GM20000 (cell line): Measurements from ENCODE around the gene DGCR2.

ENCODE experiments used
- DNase-seq: peaks from one replicate; pipeline ENCODE4 v3.0.0; 2012; ENCODE audit warnings: low spot score
- TF ChIP-seq, protein P1 (sequence below): IDR thresholded peaks from 2 replicates; pipeline ENCODE4 v1.5.1; 2012; ENCODE audit warnings: mild to moderate bottlenecking, control low read depth; ENCODE audit errors: extremely low read depth, missing control alignments

The DGCR2 gene

GRCh38 chr22:19067696-19068348 lies 54.4 kb downstream of the DGCR2 start:
- DNase-seq = no peak
- TF ChIP-seq, protein P1, sequence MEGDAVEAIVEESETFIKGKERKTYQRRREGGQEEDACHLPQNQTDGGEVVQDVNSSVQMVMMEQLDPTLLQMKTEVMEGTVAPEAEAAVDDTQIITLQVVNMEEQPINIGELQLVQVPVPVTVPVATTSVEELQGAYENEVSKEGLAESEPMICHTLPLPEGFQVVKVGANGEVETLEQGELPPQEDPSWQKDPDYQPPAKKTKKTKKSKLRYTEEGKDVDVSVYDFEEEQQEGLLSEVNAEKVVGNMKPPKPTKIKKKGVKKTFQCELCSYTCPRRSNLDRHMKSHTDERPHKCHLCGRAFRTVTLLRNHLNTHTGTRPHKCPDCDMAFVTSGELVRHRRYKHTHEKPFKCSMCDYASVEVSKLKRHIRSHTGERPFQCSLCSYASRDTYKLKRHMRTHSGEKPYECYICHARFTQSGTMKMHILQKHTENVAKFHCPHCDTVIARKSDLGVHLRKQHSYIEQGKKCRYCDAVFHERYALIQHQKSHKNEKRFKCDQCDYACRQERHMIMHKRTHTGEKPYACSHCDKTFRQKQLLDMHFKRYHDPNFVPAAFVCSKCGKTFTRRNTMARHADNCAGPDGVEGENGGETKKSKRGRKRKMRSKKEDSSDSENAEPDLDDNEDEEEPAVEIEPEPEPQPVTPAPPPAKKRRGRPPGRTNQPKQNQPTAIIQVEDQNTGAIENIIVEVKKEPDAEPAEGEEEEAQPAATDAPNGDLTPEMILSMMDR = no peak

DNA sequence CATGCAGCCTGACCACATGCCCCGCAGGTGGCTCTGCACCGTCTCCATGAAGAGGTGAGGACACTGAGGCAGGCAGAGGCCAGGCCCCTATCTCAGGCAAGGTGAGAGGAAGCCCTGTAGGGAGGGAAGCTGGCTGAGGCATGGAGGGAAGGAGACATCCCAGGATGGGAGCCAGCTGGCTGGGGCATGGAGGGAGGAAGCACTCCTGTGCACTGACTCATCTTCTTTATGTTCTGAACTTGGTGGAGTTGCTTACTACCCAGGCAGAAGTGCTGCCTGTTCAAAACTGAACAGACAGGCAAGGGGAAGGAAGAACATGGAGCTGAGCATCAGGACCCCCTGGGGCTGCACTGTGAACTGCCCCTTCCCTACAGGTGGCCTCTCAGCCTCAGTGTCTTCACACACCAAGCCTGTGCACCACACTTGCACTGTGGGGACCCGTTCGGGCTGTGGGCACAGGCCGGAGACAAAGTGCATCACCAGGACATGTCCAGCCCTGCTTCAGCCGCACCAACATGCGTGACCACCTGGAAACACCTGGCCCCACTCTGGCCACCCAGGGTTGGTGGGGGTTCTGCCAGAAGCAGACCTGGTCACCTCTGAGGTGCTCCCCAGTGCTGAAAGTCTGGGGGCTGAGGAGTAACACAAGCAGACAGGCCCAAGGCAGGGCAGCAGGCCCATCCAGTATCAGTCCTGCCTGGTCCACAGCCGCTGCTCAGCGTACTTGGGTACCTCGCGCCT lies 55.5 kb downstream of the DGCR2 start:
- TF ChIP-seq, protein P1 = no peak
- DNase-seq = no peak

DNA sequence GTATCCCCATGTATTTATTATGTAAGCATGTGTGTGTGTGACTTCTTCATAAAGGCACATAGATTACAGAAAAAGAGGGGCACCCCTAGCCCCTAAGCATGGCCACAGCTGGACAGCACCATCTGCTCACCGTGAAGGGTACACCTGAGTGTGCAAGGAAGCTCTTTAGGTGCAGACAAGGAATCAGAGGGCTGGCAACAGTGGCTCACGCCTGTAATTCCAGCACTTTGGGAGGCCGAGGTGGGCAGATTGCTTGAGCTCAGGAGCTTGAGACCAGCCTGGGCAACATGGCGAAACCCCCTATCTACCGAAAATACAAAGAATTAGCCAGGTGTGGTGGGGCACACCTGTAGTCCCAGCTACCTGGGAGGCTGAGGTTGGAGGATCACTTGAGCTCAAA lies 56.3 kb downstream of the DGCR2 start:
- TF ChIP-seq, protein P1 = no peak
- no peak for DNase-seq

- DNase-seq = no peak
- TF ChIP-seq, protein P1 = no peak
Measured at GRCh38 chr22:19065298-19065859, 56.8 kb downstream of the DGCR2 start.

GRCh38 chr22:19064354-19065054 lies 57.7 kb downstream of the DGCR2 start:
- TF ChIP-seq, protein P1 = no peak
- DNase-seq = no peak

DNA sequence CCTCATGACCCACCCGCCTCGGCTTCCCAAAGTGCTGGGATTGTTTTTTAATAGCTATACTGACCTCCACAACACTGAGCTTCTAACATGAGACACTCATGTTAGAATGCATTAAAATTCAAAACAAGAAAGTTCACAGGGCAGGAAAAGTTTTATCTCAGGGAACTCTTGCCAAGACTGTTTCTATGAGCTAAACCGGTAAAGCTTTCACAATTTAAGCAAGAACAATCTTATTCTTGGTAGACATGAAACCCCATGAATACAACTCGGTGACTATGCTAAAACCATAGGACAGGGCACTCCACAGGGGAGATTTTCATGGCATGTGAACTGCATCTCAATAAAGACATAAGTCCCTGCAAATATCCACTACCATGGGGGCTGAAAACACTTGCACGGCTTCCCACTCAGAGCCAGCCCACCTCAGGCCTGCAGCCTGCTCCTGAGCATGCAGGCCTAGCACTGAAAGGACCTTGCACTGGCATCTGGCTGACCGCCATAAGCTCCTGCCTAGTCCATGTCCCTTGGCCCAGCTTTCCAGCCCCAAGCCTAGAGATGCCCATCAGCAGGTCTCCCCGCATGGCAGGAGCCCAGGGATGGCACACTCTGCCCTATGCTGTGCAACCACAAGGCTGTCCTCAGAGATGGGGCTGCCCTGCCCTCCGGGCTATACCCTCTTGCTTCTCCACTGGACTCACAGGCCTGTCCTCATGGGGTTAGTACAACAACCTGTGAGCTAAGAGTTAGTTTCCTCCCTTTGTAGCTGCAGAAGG lies 58.4 kb downstream of the DGCR2 start:
- TF ChIP-seq, protein P1 = no peak
- DNase-seq = no peak
